Neuronal stem cell (in vitro differentiated cells): Measurements from ENCODE around the gene EPB41L4A.
A peak's percentile ranks its signal among the peaks of the same experiment; 100 is the strongest.

Source experiments
- DNase-seq: peaks from one replicate; pipeline ENCODE4 v3.0.0-alpha.2; 2013; ENCODE audit warnings: low spot score
- H2AFZ ChIP-seq: one replicate; pipeline ENCODE4 v1.6.1; 2013; ENCODE audit warnings: mild to moderate bottlenecking, low read length, inconsistent platforms
- H2AK5ac ChIP-seq: 2 replicates; pipeline ENCODE4 v1.6.1; 2013; ENCODE audit warnings: low read depth, mild to moderate bottlenecking, inconsistent platforms, low read length, moderate library complexity, mixed read lengths
- H2BK120ac ChIP-seq: 2 replicates; pipeline ENCODE4 v1.6.1; 2013; ENCODE audit warnings: low read depth, mild to moderate bottlenecking, inconsistent platforms, low read length, moderate library complexity, mixed read lengths
- H2BK12ac ChIP-seq: one replicate; pipeline ENCODE4 v1.6.1; 2013; ENCODE audit warnings: low read length, inconsistent platforms
- H2BK15ac ChIP-seq: 2 replicates; pipeline ENCODE4 v1.6.1; 2013; ENCODE audit warnings: mild to moderate bottlenecking, low read length, inconsistent platforms, mixed read lengths
- H2BK5ac ChIP-seq: one replicate; pipeline ENCODE4 v1.6.1; 2013; ENCODE audit warnings: inconsistent platforms, mild to moderate bottlenecking, low read length, moderate library complexity
- H3K14ac ChIP-seq: one replicate; pipeline ENCODE4 v1.6.1; 2013; ENCODE audit warnings: low read length, inconsistent platforms
- H3K18ac ChIP-seq: 2 replicates; pipeline ENCODE4 v1.6.1; 2013; ENCODE audit warnings: low read length, inconsistent platforms
- H3K23ac ChIP-seq: 2 replicates; pipeline ENCODE4 v1.6.1; 2013; ENCODE audit warnings: low read depth, mild to moderate bottlenecking, mixed read lengths, low read length, inconsistent platforms; ENCODE audit not compliant: poor library complexity
- H3K27ac ChIP-seq: replicated peaks from 3 replicates; pipeline ENCODE4 v1.5.1; 2013; ENCODE audit warnings: low read length, inconsistent platforms
- H3K27me3 ChIP-seq, 3 experiments: 2 replicates each; pipeline ENCODE4 v1.6.1; 2013; ENCODE audit warnings: low read length in 3 of 3, mild to moderate bottlenecking in 2 of 3, inconsistent platforms in 1 of 3, low read depth in 1 of 3, mixed read lengths in 1 of 3, moderate library complexity in 1 of 3; ENCODE audit not compliant: control insufficient read depth in 3 of 3, insufficient read depth in 3 of 3
- H3K36me3 ChIP-seq, 2 donors: replicated peaks in 1 of 2; 2 replicates each; pipeline ENCODE4 v1.6.1; 2013; ENCODE audit warnings: low read length in 2 of 2; ENCODE audit not compliant: control insufficient read depth in 2 of 2, insufficient read depth in 2 of 2
- H3K4ac ChIP-seq: 2 replicates; pipeline ENCODE4 v1.6.1; 2013; ENCODE audit warnings: inconsistent platforms, mild to moderate bottlenecking, low read length, moderate library complexity
- H3K4me1 ChIP-seq, 2 donors: 1 replicate in 1 of 2; 2 replicates in 1 of 2; pipeline ENCODE4 v1.6.1; 2013; ENCODE audit warnings: low read length in 2 of 2, low read depth in 1 of 2; ENCODE audit not compliant: control insufficient read depth in 2 of 2, insufficient read depth in 1 of 2
- H3K4me2 ChIP-seq: one replicate; pipeline ENCODE4 v1.6.1; 2013; ENCODE audit warnings: mild to moderate bottlenecking, low read length, inconsistent platforms; ENCODE audit not compliant: insufficient read depth, poor library complexity, severe bottlenecking
- H3K4me3 ChIP-seq, 2 donors: 2 replicates each; pipeline ENCODE4 v1.5.1; 2013; ENCODE audit warnings: low read length in 2 of 2, mild to moderate bottlenecking in 2 of 2, inconsistent platforms in 1 of 2, moderate library complexity in 1 of 2
- H3K79me1 ChIP-seq: one replicate; pipeline ENCODE4 v1.6.1; 2013; ENCODE audit warnings: low read depth, mild to moderate bottlenecking, inconsistent platforms, low read length, moderate library complexity
- H3K9ac ChIP-seq: one replicate; pipeline ENCODE4 v1.6.1; 2013; ENCODE audit warnings: mild to moderate bottlenecking, low read depth, low read length, inconsistent platforms; ENCODE audit not compliant: poor library complexity
- H3K9me3 ChIP-seq, 2 donors: replicated peaks in 1 of 2; 2 replicates each; pipeline versions ENCODE3 to v1.6.1; 2013; ENCODE audit warnings: low read length in 2 of 2, mild to moderate bottlenecking in 2 of 2, inconsistent platforms in 1 of 2, low read depth in 1 of 2, mixed read lengths in 1 of 2, moderate library complexity in 1 of 2; ENCODE audit not compliant: control insufficient read depth in 2 of 2, insufficient read depth in 1 of 2
- H4K8ac ChIP-seq: one replicate; pipeline ENCODE4 v1.6.1; 2013; ENCODE audit warnings: low read depth, mild to moderate bottlenecking, inconsistent platforms, low read length, moderate library complexity
- H4K91ac ChIP-seq: one replicate; pipeline ENCODE4 v1.6.1; 2013; ENCODE audit warnings: low read length, low read depth, mild to moderate bottlenecking, inconsistent platforms; ENCODE audit not compliant: poor library complexity
- whole genome bisulfite sequencing, 2 donors: extraction: QIAGEN DNeasy Blood & Tissue Kit; methylation state at CpG; one replicate each; pipeline ENCODE4 v1.1.7; 2013; ENCODE audit warnings: missing lambda C conversion rate in 2 of 2, mixed read lengths in 1 of 2; ENCODE audit not compliant: insufficient read length in 2 of 2, insufficient replicate concordance in 1 of 2; ENCODE audit errors: extremely low coverage in 2 of 2; 5-methylcytosine and 5-hydroxymethylcytosine counted together

EPB41L4A gene

GRCh38 chr5:112142769-112143270 is 276.3 kb downstream of the EPB41L4A start:
- H3K36me3 ChIP-seq = no peaks in the 10 kb centered on the region
- no peak overlapping the region for H2AFZ ChIP-seq
- H4K8ac ChIP-seq = no peak overlapping the region
- no peak overlapping the region for H3K14ac ChIP-seq
- H3K4me1 ChIP-seq = no peaks in the 10 kb centered on the region
- H2BK12ac ChIP-seq = no peak overlapping the region
- no peak overlapping the region for H4K91ac ChIP-seq
- no peaks in the 10 kb centered on the region for H3K9me3 ChIP-seq
- no peak overlapping the region for H3K27ac ChIP-seq
- H3K4ac ChIP-seq = no peak overlapping the region
- no peak overlapping the region for H3K4me2 ChIP-seq
- H2AK5ac ChIP-seq = no peak overlapping the region
- no peak for DNase-seq
- no peak overlapping the region for H3K23ac ChIP-seq
- H3K79me1 ChIP-seq = no peaks in the 10 kb centered on the region
- no peak overlapping the region for H3K9ac ChIP-seq
- no peak overlapping the region for H3K4me3 ChIP-seq
- H2BK120ac ChIP-seq = no peak overlapping the region
- H2BK5ac ChIP-seq = no peak overlapping the region
- WGBS, 2 donors = no CpG with 5 or more reads among the region's 3 CpGs
- H2BK15ac ChIP-seq = no peak overlapping the region
- no peak overlapping the region for H3K18ac ChIP-seq
- no peaks in the 10 kb centered on the region for H3K27me3 ChIP-seq

- Histone ChIP-seq H2BK5ac (no peak overlapping the region), H3K36me3 (no peaks in the 10 kb centered on the region)
Measured at GRCh38 chr5:112141582-112141981, 277.5 kb downstream of the EPB41L4A start.

GRCh38 chr5:112138526-112138925 is 280.6 kb downstream of the EPB41L4A start:
- Histone ChIP-seq H3K4me2 (no peak overlapping the region), H2BK120ac (no peak overlapping the region), H3K27me3 (no peaks in the 10 kb centered on the region), H3K9me3 (no peaks in the 10 kb centered on the region), H3K14ac (no peak overlapping the region), H4K8ac (no peak overlapping the region), H2AK5ac (no peak overlapping the region), H3K9ac (no peak overlapping the region), H2BK5ac (no peak overlapping the region), H3K23ac (no peak overlapping the region), H2BK15ac (no peak overlapping the region), H3K27ac (no peak overlapping the region), H2BK12ac (no peak overlapping the region), H3K4me3 (no peak overlapping the region), H3K4ac (no peak overlapping the region), H2AFZ (no peak overlapping the region), H3K36me3 (no peaks in the 10 kb centered on the region), H3K79me1 (no peaks in the 10 kb centered on the region), H3K4me1 (no peaks in the 10 kb centered on the region), H3K18ac (no peak overlapping the region), H4K91ac (no peak overlapping the region)
- DNase-seq = no peak
- WGBS, 2 donors = no CpG with 5 or more reads among the region's 2 CpGs

More at GRCh38 chr5:112141582-112141981, 277.5 kb downstream of the EPB41L4A start:
- Histone ChIP-seq H3K14ac (no peak overlapping the region), H4K8ac (no peak overlapping the region), H3K27ac (no peak overlapping the region), H3K4ac (no peak overlapping the region), H4K91ac (no peak overlapping the region), H3K4me1 (no peaks in the 10 kb centered on the region), H3K18ac (no peak overlapping the region), H2AFZ (peak overlapping the region; percentile 14), H3K4me2 (no peak overlapping the region), H2BK120ac (no peak overlapping the region), H3K9ac (no peak overlapping the region), H3K23ac (no peak overlapping the region), H2BK12ac (no peak overlapping the region), H2AK5ac (no peak overlapping the region), H3K4me3 (no peak overlapping the region), H3K27me3 (no peaks in the 10 kb centered on the region), H3K9me3 (no peaks in the 10 kb centered on the region), H3K79me1 (no peaks in the 10 kb centered on the region), H2BK15ac (no peak overlapping the region)
- no CpG with 5 or more reads among the region's 3 CpGs for WGBS, 2 donors
- no peak for DNase-seq

GRCh38 chr5:112136773-112137172 is 282.3 kb downstream of the EPB41L4A start:
- Histone ChIP-seq H2BK5ac (no peak overlapping the region), H3K4ac (no peak overlapping the region), H3K27ac (no peak overlapping the region), H2AFZ (no peak overlapping the region), H4K91ac (no peak overlapping the region), H3K18ac (no peak overlapping the region), H3K23ac (no peak overlapping the region), H3K36me3 (no peaks in the 10 kb centered on the region), H2AK5ac (no peak overlapping the region), H3K9me3 (no peaks in the 10 kb centered on the region), H2BK120ac (no peak overlapping the region), H3K4me3 (no peak overlapping the region), H3K79me1 (no peaks in the 10 kb centered on the region), H3K4me2 (no peak overlapping the region), H2BK12ac (no peak overlapping the region), H3K27me3 (no peaks in the 10 kb centered on the region), H3K14ac (no peak overlapping the region), H3K4me1 (no peaks in the 10 kb centered on the region), H4K8ac (no peak overlapping the region), H3K9ac (no peak overlapping the region), H2BK15ac (no peak overlapping the region)
- WGBS, 2 donors = no CpG with 5 or more reads among the region's 6 CpGs
- DNase-seq = no peak
